ENCODE measurements around the gene TSHZ2. TPM values are rescaled to one million over a fixed set of nuclear protein-coding genes. Genes with fewer than 3 reads are reported as not detected.

TSHZ2 gene
- total and polyA plus RNA-seq, 9 of the 15 experiments (the other 6 are each of a cell fraction or from before 2014, with no cell fraction given) = 0.03 to 0.20 (median 0.05) TPM; not detected in 4

DNA sequence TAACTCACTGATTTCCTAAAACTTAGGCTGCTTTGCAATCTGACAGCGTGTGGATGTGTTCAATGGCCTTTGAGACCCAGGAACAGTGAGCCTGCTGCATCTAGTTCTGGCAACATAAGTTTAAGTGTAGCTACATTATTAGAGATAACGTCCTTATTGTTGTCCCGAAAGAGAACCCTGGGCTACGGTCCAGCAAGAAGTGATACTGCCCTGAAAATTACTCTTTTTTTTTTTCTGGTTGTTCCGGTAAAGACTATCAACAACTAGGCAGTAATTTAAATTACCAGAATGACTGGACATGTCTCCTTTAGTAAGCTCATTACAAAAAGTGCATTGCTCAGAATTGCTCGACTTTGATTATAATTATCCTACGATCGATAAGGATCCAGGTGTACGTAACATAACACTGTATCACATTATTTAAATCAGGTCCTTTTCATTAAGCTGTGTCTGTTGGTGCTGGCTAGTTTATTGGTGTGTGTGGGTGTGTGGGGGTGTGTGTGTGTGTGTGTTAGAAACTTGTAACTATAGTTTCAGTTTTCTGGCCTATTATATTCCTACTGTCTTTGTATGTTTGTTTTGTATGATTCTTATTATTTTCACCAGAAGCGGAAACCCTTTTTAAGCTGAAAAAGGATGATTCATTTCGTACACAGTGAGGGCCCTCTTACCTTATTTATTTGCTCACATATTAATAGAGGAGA is 3.0 kb downstream of the TSHZ2 start:
- no peak for DNase-seq (ENCODE audit: extremely low read depth in 1 of 4, low spot score in 3 of 4)
- intact Hi-C loops (cut with micrococcal nuclease) (no loop called here), in situ Hi-C loops (cut with MboI) (no loop called here)
- no peak overlapping the region for H3K4me3 ChIP-seq
- no peak overlapping the region for H3K4me2 ChIP-seq (ENCODE audit: insufficient read depth, low read length)
- H3K9me3 ChIP-seq (replicated peaks; ENCODE audit: control insufficient read depth, insufficient read depth, low read depth, low read length) = no peaks in the 10 kb centered on the region
- no peaks in the 10 kb centered on the region for H3K79me2 ChIP-seq (ENCODE audit: control insufficient read depth, insufficient read depth, low read length)
- H2AFZ ChIP-seq (ENCODE audit: low read depth, low read length) = no peak overlapping the region
- CTCF ChIA-PET (ENCODE audit: low intra/inter-chr PET ratio) = no interaction called here
- H3K36me3 ChIP-seq (ENCODE audit: control insufficient read depth, insufficient read depth, low read length) = no peaks in the 10 kb centered on the region
- peaks cover 0 to 9% of the 10 kb centered on the region in 2 experiments; a peak in 2 of 5 replicates for H3K4me1 ChIP-seq (replicated peaks in 1 of 2; ENCODE audit: control insufficient read depth in 2 of 2, insufficient read depth in 2 of 2, low read length in 2 of 2)
- H3K27me3 ChIP-seq (ENCODE audit: control insufficient read depth in 2 of 2, insufficient read depth in 2 of 2, low read length in 2 of 2) = peaks cover 3 to 17% of the 10 kb centered on the region in 2 experiments; a peak in 4 of 5 replicates
- H3K27ac ChIP-seq (ENCODE audit: extremely low read depth, low read depth, low read length) = no peak overlapping the region
- BruUV-seq (replicated peaks) = no TSS peak
- POLR2A ChIA-PET = no interaction called here
- no peak for ATAC-seq
- no peak for FAIRE-seq
- no peak overlapping the region for H3K9ac ChIP-seq (ENCODE audit: insufficient read depth in 1 of 2, low read depth in 2 of 2, low read length in 2 of 2)
- 3% methylated on average over 11 of the region's 11 CpGs for WGBS (ENCODE audit: insufficient coverage, low coverage, missing lambda C conversion rate)
- TF ChIP-seq, protein P1, sequence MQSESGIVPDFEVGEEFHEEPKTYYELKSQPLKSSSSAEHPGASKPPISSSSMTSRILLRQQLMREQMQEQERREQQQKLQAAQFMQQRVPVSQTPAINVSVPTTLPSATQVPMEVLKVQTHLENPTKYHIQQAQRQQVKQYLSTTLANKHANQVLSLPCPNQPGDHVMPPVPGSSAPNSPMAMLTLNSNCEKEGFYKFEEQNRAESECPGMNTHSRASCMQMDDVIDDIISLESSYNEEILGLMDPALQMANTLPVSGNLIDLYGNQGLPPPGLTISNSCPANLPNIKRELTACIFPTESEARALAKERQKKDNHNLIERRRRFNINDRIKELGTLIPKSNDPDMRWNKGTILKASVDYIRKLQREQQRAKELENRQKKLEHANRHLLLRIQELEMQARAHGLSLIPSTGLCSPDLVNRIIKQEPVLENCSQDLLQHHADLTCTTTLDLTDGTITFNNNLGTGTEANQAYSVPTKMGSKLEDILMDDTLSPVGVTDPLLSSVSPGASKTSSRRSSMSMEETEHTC (IDR thresholded peaks at IDR 0.05) = no peak
- TF ChIP-seq STAT5B (CRISPR knock-in tag; IDR thresholded peaks at IDR 0.05) = no peak
- TF ChIP-seq, protein P2, sequence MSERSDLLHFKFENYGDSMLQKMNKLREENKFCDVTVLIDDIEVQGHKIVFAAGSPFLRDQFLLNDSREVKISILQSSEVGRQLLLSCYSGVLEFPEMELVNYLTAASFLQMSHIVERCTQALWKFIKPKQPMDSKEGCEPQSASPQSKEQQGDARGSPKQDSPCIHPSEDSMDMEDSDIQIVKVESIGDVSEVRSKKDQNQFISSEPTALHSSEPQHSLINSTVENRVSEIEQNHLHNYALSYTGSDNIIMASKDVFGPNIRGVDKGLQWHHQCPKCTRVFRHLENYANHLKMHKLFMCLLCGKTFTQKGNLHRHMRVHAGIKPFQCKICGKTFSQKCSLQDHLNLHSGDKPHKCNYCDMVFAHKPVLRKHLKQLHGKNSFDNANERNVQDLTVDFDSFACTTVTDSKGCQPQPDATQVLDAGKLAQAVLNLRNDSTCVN (CRISPR knock-in tag; IDR thresholded peaks at IDR 0.05) = no peak
- no peak for TF ChIP-seq SAFB2 (IDR thresholded peaks at IDR 0.05; ENCODE audit: borderline replicate concordance, low read depth, low read length, severe bottlenecking)
- TF ChIP-seq PRMT5 (CRISPR knock-in tag; IDR thresholded peaks at IDR 0.05) = no peak
- TF ChIP-seq POLR3A (IDR thresholded peaks at IDR 0.05; ENCODE audit: borderline replicate concordance, extremely low read depth, insufficient read depth, insufficient read length) = no peak
- TF ChIP-seq, protein P3, sequence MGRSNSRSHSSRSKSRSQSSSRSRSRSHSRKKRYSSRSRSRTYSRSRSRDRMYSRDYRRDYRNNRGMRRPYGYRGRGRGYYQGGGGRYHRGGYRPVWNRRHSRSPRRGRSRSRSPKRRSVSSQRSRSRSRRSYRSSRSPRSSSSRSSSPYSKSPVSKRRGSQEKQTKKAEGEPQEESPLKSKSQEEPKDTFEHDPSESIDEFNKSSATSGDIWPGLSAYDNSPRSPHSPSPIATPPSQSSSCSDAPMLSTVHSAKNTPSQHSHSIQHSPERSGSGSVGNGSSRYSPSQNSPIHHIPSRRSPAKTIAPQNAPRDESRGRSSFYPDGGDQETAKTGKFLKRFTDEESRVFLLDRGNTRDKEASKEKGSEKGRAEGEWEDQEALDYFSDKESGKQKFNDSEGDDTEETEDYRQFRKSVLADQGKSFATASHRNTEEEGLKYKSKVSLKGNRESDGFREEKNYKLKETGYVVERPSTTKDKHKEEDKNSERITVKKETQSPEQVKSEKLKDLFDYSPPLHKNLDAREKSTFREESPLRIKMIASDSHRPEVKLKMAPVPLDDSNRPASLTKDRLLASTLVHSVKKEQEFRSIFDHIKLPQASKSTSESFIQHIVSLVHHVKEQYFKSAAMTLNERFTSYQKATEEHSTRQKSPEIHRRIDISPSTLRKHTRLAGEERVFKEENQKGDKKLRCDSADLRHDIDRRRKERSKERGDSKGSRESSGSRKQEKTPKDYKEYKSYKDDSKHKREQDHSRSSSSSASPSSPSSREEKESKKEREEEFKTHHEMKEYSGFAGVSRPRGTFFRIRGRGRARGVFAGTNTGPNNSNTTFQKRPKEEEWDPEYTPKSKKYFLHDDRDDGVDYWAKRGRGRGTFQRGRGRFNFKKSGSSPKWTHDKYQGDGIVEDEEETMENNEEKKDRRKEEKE (IDR thresholded peaks at IDR 0.05; ENCODE audit: borderline replicate concordance in 1 of 2, control insufficient read depth in 1 of 2, low read depth in 2 of 2, low read length in 1 of 2) = no peak
- no peak for TF ChIP-seq ZNF175 (CRISPR knock-in tag; IDR thresholded peaks at IDR 0.05; ENCODE audit: low read depth)
- TF ChIP-seq, protein P4, sequence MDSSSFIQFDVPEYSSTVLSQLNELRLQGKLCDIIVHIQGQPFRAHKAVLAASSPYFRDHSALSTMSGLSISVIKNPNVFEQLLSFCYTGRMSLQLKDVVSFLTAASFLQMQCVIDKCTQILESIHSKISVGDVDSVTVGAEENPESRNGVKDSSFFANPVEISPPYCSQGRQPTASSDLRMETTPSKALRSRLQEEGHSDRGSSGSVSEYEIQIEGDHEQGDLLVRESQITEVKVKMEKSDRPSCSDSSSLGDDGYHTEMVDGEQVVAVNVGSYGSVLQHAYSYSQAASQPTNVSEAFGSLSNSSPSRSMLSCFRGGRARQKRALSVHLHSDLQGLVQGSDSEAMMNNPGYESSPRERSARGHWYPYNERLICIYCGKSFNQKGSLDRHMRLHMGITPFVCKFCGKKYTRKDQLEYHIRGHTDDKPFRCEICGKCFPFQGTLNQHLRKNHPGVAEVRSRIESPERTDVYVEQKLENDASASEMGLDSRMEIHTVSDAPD (CRISPR knock-in tag; IDR thresholded peaks at IDR 0.05) = no peak
- no peak for TF ChIP-seq NONO (IDR thresholded peaks at IDR 0.05; ENCODE audit: low read depth in 2 of 2, low read length in 1 of 2)
- TF ChIP-seq FOXK2 (conservative IDR thresholded peaks at IDR 0.05 in 1 of 2, IDR thresholded peaks at IDR 0.05 in 1 of 2; ENCODE audit: low read depth in 2 of 2) = no peak
- no peak for TF ChIP-seq NCOA6 (IDR thresholded peaks at IDR 0.05)
- no peak for TF ChIP-seq SOX6 (IDR thresholded peaks at IDR 0.05)
- H3K9me1 ChIP-seq (ENCODE audit: control insufficient read depth, insufficient read depth, low read length) = no peaks in the 10 kb centered on the region
- no peaks in the 10 kb centered on the region for H4K20me1 ChIP-seq (replicated peaks; ENCODE audit: control insufficient read depth, insufficient read depth, low read length)
